Activated T-cell treated with anti-CD3 and anti-CD28 coated beads, Interleukin-2, amount 50 U/mL, for 4 hours (primary cell): ENCODE measurements around the gene KRTCAP2. TPM values are rescaled to one million over a fixed set of nuclear protein-coding genes. Genes with fewer than 3 reads are reported as not detected.
"Not testable (repeated sequence)": the region's sequence is repeated elsewhere in the genome, so short reads cannot be mapped to it uniquely, and the experiment has no call there.

Experiments
- ATAC-seq, 2 donors: fragments of 200-7000 bp; cut with Tn5 transposase; one replicate each; pipeline ENCODE4 v1.10.0; 2021
- DNase-seq: peaks from one replicate; pipeline ENCODE4 v3.0.0-alpha.2; 2020
- H3K27me3 Mint-ChIP-seq: one replicate; pipeline ENCODE4 v1.8.0; 2021; ENCODE audit warnings: low read depth, mixed read lengths
- H3K36me3 Mint-ChIP-seq: one replicate; pipeline ENCODE4 v1.8.0; 2022; ENCODE audit warnings: mixed read lengths; ENCODE audit not compliant: insufficient read depth
- H3K4me1 Mint-ChIP-seq: one replicate; pipeline ENCODE4 v1.8.0; 2021; ENCODE audit warnings: low read depth, mixed read lengths
- H3K4me3 Mint-ChIP-seq: one replicate; pipeline ENCODE4 v1.8.0; 2021; ENCODE audit warnings: mild to moderate bottlenecking, moderate library complexity, mixed read lengths
- H3K9me3 Mint-ChIP-seq: one replicate; pipeline ENCODE4 v1.8.0; 2021; ENCODE audit warnings: mixed read lengths
- total RNA-seq, 3 donors: library from RNA; stranded (reverse); gene quantifications; one replicate each; pipeline ENCODE4 v1.2.1, GENCODE V29; 2021

Gene KRTCAP2
- total RNA-seq, 3 donors from 2014 or later, result 191 to 204 (median 193) TPM

- H3K4me1 Mint-ChIP-seq, H3K36me3 Mint-ChIP-seq, H3K9me3 Mint-ChIP-seq, H3K4me3 Mint-ChIP-seq, ATAC-seq, DNase-seq, H3K27me3 Mint-ChIP-seq: not testable (repeated sequence)
Observed at GRCh38 chr1:155155996-155156643, 17.0 kb downstream of the KRTCAP2 start.

- no peak for ATAC-seq
- H3K4me3 Mint-ChIP-seq, result no peak overlapping the region
- H3K9me3 Mint-ChIP-seq, result no peaks in the 10 kb centered on the region
- DNase-seq, result no peak
- H3K36me3 Mint-ChIP-seq, result no peaks in the 10 kb centered on the region
- H3K27me3 Mint-ChIP-seq, result peaks cover 16% of the 10 kb centered on the region
- peaks cover 11% of the 10 kb centered on the region for H3K4me1 Mint-ChIP-seq
Observed at GRCh38 chr1:155145491-155145890, 27.6 kb downstream of the KRTCAP2 start.

GRCh38 chr1:155141749-155142148 lies 31.4 kb downstream of the KRTCAP2 start:
- Mint-ChIP-seq H3K27me3 (peaks cover 8% of the 10 kb centered on the region), H3K9me3 (no peaks in the 10 kb centered on the region), H3K36me3 (peaks cover 8% of the 10 kb centered on the region), H3K4me3 (no peak overlapping the region), H3K4me1 (peaks cover 29% of the 10 kb centered on the region)
- DNase-seq (no peak), ATAC-seq (no peak)

GRCh38 chr1:155140630-155140953 lies 32.5 kb downstream of the KRTCAP2 start:
- no peak for ATAC-seq
- no peak for DNase-seq
- Mint-ChIP-seq H3K27me3 (peaks cover 2% of the 10 kb centered on the region), H3K4me1 (peaks cover 32% of the 10 kb centered on the region), H3K4me3 (peak overlapping the region; percentile 98), H3K36me3 (peaks cover 8% of the 10 kb centered on the region), H3K9me3 (no peaks in the 10 kb centered on the region)

GRCh38 chr1:155139895-155140629 lies 33.0 kb downstream of the KRTCAP2 start, which contains the start of gene DPM3:
Gene DPM3 (minus strand): TSS chr1:155140531. CDS start chr1:155140240, 291 bp downstream.
- H3K4me3 Mint-ChIP-seq, result peak within 1 kb of the TSS; percentile 98
- H3K36me3 Mint-ChIP-seq, result peaks cover 8% of the 10 kb centered on the region
- peaks cover 37% of the 10 kb centered on the region for H3K4me1 Mint-ChIP-seq
- no peaks in the 10 kb centered on the region for H3K27me3 Mint-ChIP-seq
- H3K9me3 Mint-ChIP-seq, result no peaks in the 10 kb centered on the region
- peak; percentile 78 to 79 for ATAC-seq
- peak; percentile 83 for DNase-seq

GRCh38 chr1:155137154-155137949 lies 35.8 kb downstream of the KRTCAP2 start:
- Mint-ChIP-seq H3K4me3 (peak overlapping the region; percentile 98), H3K27me3 (no peaks in the 10 kb centered on the region), H3K4me1 (peaks cover 43% of the 10 kb centered on the region), H3K36me3 (peaks cover 8% of the 10 kb centered on the region), H3K9me3 (no peaks in the 10 kb centered on the region)
- ATAC-seq (no peak), DNase-seq (no peak)

GRCh38 chr1:155136748-155137147 lies 36.4 kb downstream of the KRTCAP2 start:
- ATAC-seq, result no peak
- H3K4me3 Mint-ChIP-seq, result peak overlapping the region; percentile 98
- no peaks in the 10 kb centered on the region for H3K27me3 Mint-ChIP-seq
- H3K9me3 Mint-ChIP-seq, result no peaks in the 10 kb centered on the region
- peaks cover 43% of the 10 kb centered on the region for H3K4me1 Mint-ChIP-seq
- peaks cover 8% of the 10 kb centered on the region for H3K36me3 Mint-ChIP-seq
- no peak for DNase-seq

GRCh38 chr1:155135415-155136028 lies 37.6 kb downstream of the KRTCAP2 start, which contains the start of gene SLC50A1:
Gene SLC50A1 (plus strand): TSS chr1:155135852. CDS start chr1:155135912, 60 bp downstream.
- DNase-seq (peak; percentile 88), ATAC-seq (peak; percentile 84 to 85)
- peaks cover 8% of the 10 kb centered on the region for H3K36me3 Mint-ChIP-seq
- peak within 1 kb of the TSS; percentile 98 for H3K4me3 Mint-ChIP-seq
- H3K9me3 Mint-ChIP-seq, result no peaks in the 10 kb centered on the region
- H3K27me3 Mint-ChIP-seq, result no peaks in the 10 kb centered on the region
- H3K4me1 Mint-ChIP-seq, result peaks cover 45% of the 10 kb centered on the region

- DNase-seq, result peak; percentile 72
- peaks cover 8% of the 10 kb centered on the region for H3K36me3 Mint-ChIP-seq
- peak overlapping the region; percentile 98 for H3K4me3 Mint-ChIP-seq
- no peaks in the 10 kb centered on the region for H3K9me3 Mint-ChIP-seq
- H3K4me1 Mint-ChIP-seq, result peaks cover 47% of the 10 kb centered on the region
- peak; percentile 42 to 48 for ATAC-seq
- H3K27me3 Mint-ChIP-seq, result no peaks in the 10 kb centered on the region
Observed at GRCh38 chr1:155134880-155135414, 38.2 kb downstream of the KRTCAP2 start.

GRCh38 chr1:155134322-155134721 lies 38.8 kb downstream of the KRTCAP2 start:
- H3K4me1 Mint-ChIP-seq, result peaks cover 51% of the 10 kb centered on the region
- peak overlapping the region; percentile 98 for H3K4me3 Mint-ChIP-seq
- no peaks in the 10 kb centered on the region for H3K27me3 Mint-ChIP-seq
- ATAC-seq (no peak), DNase-seq (no peak)
- no peaks in the 10 kb centered on the region for H3K9me3 Mint-ChIP-seq
- H3K36me3 Mint-ChIP-seq, result peaks cover 8% of the 10 kb centered on the region

GRCh38 chr1:155133799-155134281 lies 39.3 kb downstream of the KRTCAP2 start:
- no peak for DNase-seq
- ATAC-seq, result no peak
- no peak overlapping the region for H3K4me3 Mint-ChIP-seq
- peaks cover under 1% of the 10 kb centered on the region for H3K27me3 Mint-ChIP-seq
- H3K4me1 Mint-ChIP-seq, result peaks cover 54% of the 10 kb centered on the region
- no peaks in the 10 kb centered on the region for H3K9me3 Mint-ChIP-seq
- H3K36me3 Mint-ChIP-seq, result peaks cover 7% of the 10 kb centered on the region

- Mint-ChIP-seq H3K4me1 (peaks cover 49% of the 10 kb centered on the region), H3K4me3 (no peak overlapping the region), H3K27me3 (peaks cover 10% of the 10 kb centered on the region), H3K9me3 (no peaks in the 10 kb centered on the region), H3K36me3 (no peaks in the 10 kb centered on the region)
- DNase-seq (no peak), ATAC-seq (no peak)
Observed at GRCh38 chr1:155131856-155132255, 41.2 kb downstream of the KRTCAP2 start.

- DNase-seq (no peak), ATAC-seq (no peak)
- H3K36me3 Mint-ChIP-seq, result no peaks in the 10 kb centered on the region
- H3K4me1 Mint-ChIP-seq, result peaks cover 50% of the 10 kb centered on the region
- no peak overlapping the region for H3K4me3 Mint-ChIP-seq
- H3K9me3 Mint-ChIP-seq, result no peaks in the 10 kb centered on the region
- H3K27me3 Mint-ChIP-seq, result peaks cover 12% of the 10 kb centered on the region
Observed at GRCh38 chr1:155131285-155131684, 41.8 kb downstream of the KRTCAP2 start.
